H1 (cell line): ENCODE results near the gene TBC1D13. TPM values are rescaled to one million over a fixed set of nuclear protein-coding genes. Genes with fewer than 3 reads are reported as not detected.

Experiments used
- CTCF ChIA-PET: fragments of 300-600 bp; sonication (Branson Sonifier 250); formaldehyde crosslinking; loops from one replicate; lab custom pipeline; 2021; ENCODE audit not compliant: partially characterized antibody; lab: Charles Lee
- POLR2A ChIA-PET: fragments of 300-600 bp; sonication (Branson Sonifier 250); formaldehyde crosslinking; loops from one replicate; lab custom pipeline; 2021; ENCODE audit warnings: inconsistent platforms; ENCODE audit not compliant: partially characterized antibody; lab: Charles Lee
- DNase-seq, 2 experiments: peaks; one replicate each; pipeline versions ENCODE4 v3.0.0 to v3.0.0-alpha.2; 2010 to 2022; ENCODE audit warnings: low spot score in 2 of 2, low read depth in 1 of 2, mixed read lengths in 1 of 2
- FAIRE-seq: peaks from 2 replicates; lab custom pipeline; 2011; peaks lifted over from hg19 to GRCh38; lab: Jason Lieb, UNC
- H2AFZ ChIP-seq: 2 replicates; pipeline ENCODE4 v1.8.1; 2012; ENCODE audit warnings: low read length, inconsistent platforms
- H2AK5ac ChIP-seq: 2 replicates; pipeline ENCODE4 v1.6.1; 2013; ENCODE audit warnings: low read depth, low read length
- H2BK120ac ChIP-seq: replicated peaks from 2 replicates; pipeline ENCODE3; 2013; ENCODE audit warnings: low read depth, low read length, inconsistent platforms
- H2BK12ac ChIP-seq: 2 replicates; pipeline ENCODE4 v1.6.1; 2013; ENCODE audit warnings: low read depth, low read length
- H2BK15ac ChIP-seq: 2 replicates; pipeline ENCODE4 v1.6.1; 2013; ENCODE audit warnings: low read length
- H2BK20ac ChIP-seq: 2 replicates; pipeline ENCODE4 v1.6.1; 2013; ENCODE audit warnings: low read length
- H2BK5ac ChIP-seq: 2 replicates; pipeline ENCODE4 v1.6.1; 2013; ENCODE audit warnings: low read depth, low read length
- H3K14ac ChIP-seq: 2 replicates; pipeline ENCODE4 v1.6.1; 2013; ENCODE audit warnings: inconsistent platforms; ENCODE audit not compliant: insufficient read length
- H3K18ac ChIP-seq: 2 replicates; pipeline ENCODE4 v1.6.1; 2013; ENCODE audit warnings: low read length; ENCODE audit errors: extremely low read depth
- H3K23ac ChIP-seq: 2 replicates; pipeline ENCODE4 v1.6.1; 2013; ENCODE audit warnings: inconsistent platforms; ENCODE audit not compliant: insufficient read length
- H3K23me2 ChIP-seq: 2 replicates; pipeline ENCODE4 v1.6.1; 2013; ENCODE audit warnings: low read depth, low read length
- H3K27ac ChIP-seq: 2 replicates; pipeline ENCODE4 v1.6.1; 2011; ENCODE audit warnings: low read depth, low read length, inconsistent platforms
- H3K27me3 ChIP-seq, 4 experiments: replicated peaks in 1 of 4; 1 replicate in 1 of 4; 2 replicates in 3 of 4; pipeline versions ENCODE4 v1.6.1 to v1.8.1; 2011 to 2013; ENCODE audit warnings: low read length in 3 of 4, mild to moderate bottlenecking in 3 of 4, inconsistent platforms in 2 of 4, mixed read lengths in 2 of 4, moderate library complexity in 1 of 4; ENCODE audit not compliant: control insufficient read depth in 3 of 4, insufficient read depth in 3 of 4; ENCODE audit errors: extremely low read depth in 1 of 4
- H3K36me3 ChIP-seq, 4 experiments: 2 replicates each; pipeline versions ENCODE4 v1.6.1 to v1.8.1; 2011 to 2013; ENCODE audit warnings: mild to moderate bottlenecking in 4 of 4, low read length in 3 of 4, moderate library complexity in 2 of 4, control low read depth in 1 of 4, inconsistent platforms in 1 of 4; ENCODE audit not compliant: insufficient read depth in 4 of 4, control insufficient read depth in 2 of 4
- H3K4ac ChIP-seq: replicated peaks from 2 replicates; pipeline ENCODE3; 2013; ENCODE audit warnings: low read length, low read depth, mixed read lengths, inconsistent platforms; ENCODE audit not compliant: insufficient read length
- H3K4me1 ChIP-seq, 4 experiments: replicated peaks in 1 of 4; 1 replicate in 1 of 4; 2 replicates in 3 of 4; pipeline versions ENCODE4 v1.6.1 to v1.8.1; 2011 to 2013; ENCODE audit warnings: low read length in 3 of 4, inconsistent platforms in 2 of 4, mixed read lengths in 1 of 4; ENCODE audit not compliant: insufficient read depth in 4 of 4, control insufficient read depth in 3 of 4
- H3K4me2 ChIP-seq, 2 experiments: 2 replicates each; pipeline versions ENCODE4 v1.6.1 to v1.8.1; 2011 to 2013; ENCODE audit warnings: low read depth in 2 of 2, low read length in 2 of 2, control low read depth in 1 of 2, inconsistent platforms in 1 of 2, mild to moderate bottlenecking in 1 of 2; ENCODE audit not compliant: insufficient read depth in 1 of 2
- H3K4me3 ChIP-seq, 4 experiments: fragments of 200-600, 300-600 bp in 1 of 4; sonication (generic), shearing (Covaris generic), sonication (Bioruptor Twin) in 1 of 4; 2 replicates each; pipeline versions ENCODE4 v1.5.1 to v1.8.1; 2011 to 2016; ENCODE audit warnings: low read length in 4 of 4, low read depth in 3 of 4, control low read depth in 2 of 4, inconsistent platforms in 2 of 4, mild to moderate bottlenecking in 2 of 4, mixed read lengths in 1 of 4, moderate library complexity in 1 of 4; ENCODE audit not compliant: insufficient read depth in 2 of 4; ENCODE audit errors: extremely low read depth in 1 of 4
- H3K56ac ChIP-seq: replicated peaks from 2 replicates; pipeline ENCODE3; 2013; ENCODE audit warnings: low read depth, mild to moderate bottlenecking, mixed read lengths, low read length, inconsistent platforms; ENCODE audit not compliant: insufficient read length
- H3K79me1 ChIP-seq: 2 replicates; pipeline ENCODE4 v1.6.1; 2013; ENCODE audit warnings: low read depth, low read length, control low read depth
- H3K79me2 ChIP-seq, 2 experiments: 2 replicates each; pipeline versions ENCODE4 v1.6.1 to v1.8.1; 2012 to 2013; ENCODE audit warnings: low read length in 2 of 2, mild to moderate bottlenecking in 2 of 2, inconsistent platforms in 1 of 2; ENCODE audit not compliant: insufficient read depth in 2 of 2, control insufficient read depth in 1 of 2
- H3K9ac ChIP-seq, 4 experiments: replicated peaks in 1 of 4; 1 replicate in 1 of 4; 2 replicates in 3 of 4; pipeline versions ENCODE4 v1.6.1 to v1.8.1; 2011 to 2013; ENCODE audit warnings: low read depth in 3 of 4, low read length in 3 of 4, control low read depth in 2 of 4, mild to moderate bottlenecking in 2 of 4, moderate library complexity in 2 of 4, inconsistent platforms in 1 of 4; ENCODE audit errors: extremely low read depth in 1 of 4
- H3K9me3 ChIP-seq, 2 experiments: 2 replicates each; pipeline versions ENCODE4 v1.6.1 to v1.8.1; 2012 to 2013; ENCODE audit warnings: mild to moderate bottlenecking in 2 of 2, moderate library complexity in 2 of 2, control low read depth in 1 of 2, inconsistent platforms in 1 of 2, low read depth in 1 of 2, low read length in 1 of 2, mixed read lengths in 1 of 2; ENCODE audit not compliant: insufficient read depth in 2 of 2
- H4K20me1 ChIP-seq, 2 experiments: replicated peaks in 1 of 2; 2 replicates each; pipeline versions ENCODE3 to v1.8.1; 2011 to 2013; ENCODE audit warnings: inconsistent platforms in 2 of 2, low read length in 2 of 2, mild to moderate bottlenecking in 1 of 2; ENCODE audit not compliant: insufficient read depth in 2 of 2, control insufficient read depth in 1 of 2
- H4K5ac ChIP-seq: 2 replicates; pipeline ENCODE4 v1.6.1; 2013; ENCODE audit warnings: low read length, low read depth, mixed read lengths, inconsistent platforms; ENCODE audit not compliant: insufficient read length
- H4K8ac ChIP-seq: 2 replicates; pipeline ENCODE4 v1.8.0; 2013; ENCODE audit warnings: mild to moderate bottlenecking, moderate library complexity, low read length, inconsistent platforms; ENCODE audit not compliant: insufficient read depth; ENCODE audit errors: extremely low read depth
- H4K91ac ChIP-seq: replicated peaks from 2 replicates; pipeline ENCODE3; 2013; ENCODE audit warnings: low read length, mixed read lengths, inconsistent platforms; ENCODE audit not compliant: insufficient read length
- CTBP2 ChIP-seq: IDR thresholded peaks from 2 replicates; pipeline ENCODE4 v1.7.0; 2011; ENCODE audit warnings: borderline replicate concordance, mild to moderate bottlenecking, moderate library complexity, mixed read lengths, low read length; ENCODE audit not compliant: insufficient read depth, insufficient read length
- KDM5A ChIP-seq: fragments of 200-600 bp; IDR thresholded peaks from 2 replicates; pipeline ENCODE4 v1.7.1; 2012; ENCODE audit warnings: mild to moderate bottlenecking, low read length, inconsistent platforms, mixed read lengths
- RAD21 ChIP-seq, 2 experiments: IDR thresholded peaks in 1 of 2; conservative IDR thresholded peaks in 1 of 2; 2 replicates each; pipeline ENCODE4 v1.6.1; 2011; ENCODE audit warnings: low read depth in 2 of 2, low read length in 2 of 2, improper control_type of control experiment in 1 of 2, inconsistent platforms in 1 of 2, mild to moderate bottlenecking in 1 of 2, moderate library complexity in 1 of 2
- WGBS, 2 experiments: shearing (Covaris generic) in 1 of 2; methylation state at CpG; one replicate each; pipeline versions ENCODE4 v1.1.6 to v1.1.7; 2013 to 2015; ENCODE audit warnings: low lambda C conversion rate in 2 of 2, mixed read lengths in 2 of 2, inconsistent platforms in 1 of 2, low coverage in 1 of 2, missing lambda C conversion rate in 1 of 2; ENCODE audit not compliant: insufficient replicate concordance in 2 of 2, insufficient coverage in 1 of 2, insufficient read length in 1 of 2; ENCODE audit errors: extremely low coverage in 1 of 2, missing lambda C conversion rate in 1 of 2; 5-methylcytosine and 5-hydroxymethylcytosine counted together
- polyA plus RNA-seq, 7 experiments: library from polyadenylated mRNA; depleted of rRNA in 3 of 7; stranded (reverse) in 5 of 7; unstranded in 2 of 7; fragments of >200 nt in 5 of 7; fragments of 200-250 nt in 2 of 7; gene quantifications; 1 replicate in 5 of 7; 2 replicates in 1 of 7; 4 replicates in 1 of 7; pipeline versions ENCODE4 v1.2.1 to v1.2.3, GENCODE V29; 2011 to 2013; ENCODE audit warnings: missing spikeins in 2 of 7, mixed read lengths in 2 of 7
- total RNA-seq: library from RNA; stranded (reverse); fragmentation: NEBNext Ultra II Directional; extraction: Animal tissue kit (Norgen Biotek cat#: 25700); gene quantifications from 2 replicates; pipeline ENCODE4 v1.2.1, GENCODE V29; 2021
- TF ChIP-seq, protein P1 (sequence below): IDR thresholded peaks from 2 replicates; pipeline ENCODE4 v1.6.1; 2012; ENCODE audit warnings: inconsistent platforms
- TF ChIP-seq, protein P2 (sequence below): IDR thresholded peaks from 2 replicates; pipeline ENCODE4 v1.6.1; 2012; ENCODE audit warnings: inconsistent platforms
- TF ChIP-seq, protein P3 (sequence below), 3 experiments: IDR thresholded peaks; 1 replicate in 2 of 3; 2 replicates in 1 of 3; pipeline versions ENCODE4 v1.5.1 to v1.6.1; 2011; ENCODE audit warnings: low read length in 3 of 3, mild to moderate bottlenecking in 3 of 3, inconsistent platforms in 2 of 3, low read depth in 1 of 3, moderate library complexity in 1 of 3; ENCODE audit not compliant: insufficient read depth in 1 of 3; ENCODE audit errors: control extremely low read depth in 1 of 3

TBC1D13 gene
- total and polyA plus RNA-seq, 2 of the 8 experiments (the other 6 are each of a cell fraction or from before 2014, with no cell fraction given), result 21.3 to 24.7 TPM

GRCh38 chr9:128742401-128742800 lies 44.7 kb upstream of the TBC1D13 start:
- Histone ChIP-seq H4K20me1 (no peaks in the 10 kb centered on the region), H4K91ac (no peak overlapping the region), H2BK120ac (no peak overlapping the region), H3K27ac (no peak overlapping the region), H3K56ac (no peak overlapping the region), H4K8ac (no peak overlapping the region), H3K79me2 (no peaks in the 10 kb centered on the region), H2BK12ac (no peak overlapping the region), H2AFZ (no peak overlapping the region), H3K9ac (no peak overlapping the region), H2BK15ac (no peak overlapping the region), H3K27me3 (no peaks in the 10 kb centered on the region), H3K4me1 (no peaks in the 10 kb centered on the region), H2BK5ac (no peak overlapping the region), H2AK5ac (no peak overlapping the region), H3K4me2 (no peak overlapping the region), H3K79me1 (no peaks in the 10 kb centered on the region), H3K18ac (no peak overlapping the region), H3K9me3 (no peaks in the 10 kb centered on the region), H3K4ac (no peak overlapping the region), H3K4me3 (no peak overlapping the region), H3K23ac (no peak overlapping the region), H3K36me3 (peaks cover 0 to 4% (median 2%) of the 10 kb centered on the region in 4 experiments; a peak in 1 of 8 replicates), H4K5ac (no peak overlapping the region), H3K14ac (no peak overlapping the region)
- DNase-seq (no peak), FAIRE-seq (no peak)
- WGBS, 2 experiments, result 88% methylated on average over 20 of the region's 20 CpGs; no CpG with 5 or more reads in 1 of the 2 experiments
- TF ChIP-seq RAD21 (IDR thresholded peaks at IDR 0.05 in 1 of 2, conservative IDR thresholded peaks at IDR 0.05 in 1 of 2; ENCODE audit: low read depth in 2 of 2, low read length in 2 of 2) (no peak), KDM5A (no peak), CTBP2 (no peak)
- TF ChIP-seq, protein P1, sequence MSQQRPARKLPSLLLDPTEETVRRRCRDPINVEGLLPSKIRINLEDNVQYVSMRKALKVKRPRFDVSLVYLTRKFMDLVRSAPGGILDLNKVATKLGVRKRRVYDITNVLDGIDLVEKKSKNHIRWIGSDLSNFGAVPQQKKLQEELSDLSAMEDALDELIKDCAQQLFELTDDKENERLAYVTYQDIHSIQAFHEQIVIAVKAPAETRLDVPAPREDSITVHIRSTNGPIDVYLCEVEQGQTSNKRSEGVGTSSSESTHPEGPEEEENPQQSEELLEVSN, result no peak
- TF ChIP-seq, protein P2, sequence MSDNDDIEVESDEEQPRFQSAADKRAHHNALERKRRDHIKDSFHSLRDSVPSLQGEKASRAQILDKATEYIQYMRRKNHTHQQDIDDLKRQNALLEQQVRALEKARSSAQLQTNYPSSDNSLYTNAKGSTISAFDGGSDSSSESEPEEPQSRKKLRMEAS, result no peak
- TF ChIP-seq, protein P3, sequence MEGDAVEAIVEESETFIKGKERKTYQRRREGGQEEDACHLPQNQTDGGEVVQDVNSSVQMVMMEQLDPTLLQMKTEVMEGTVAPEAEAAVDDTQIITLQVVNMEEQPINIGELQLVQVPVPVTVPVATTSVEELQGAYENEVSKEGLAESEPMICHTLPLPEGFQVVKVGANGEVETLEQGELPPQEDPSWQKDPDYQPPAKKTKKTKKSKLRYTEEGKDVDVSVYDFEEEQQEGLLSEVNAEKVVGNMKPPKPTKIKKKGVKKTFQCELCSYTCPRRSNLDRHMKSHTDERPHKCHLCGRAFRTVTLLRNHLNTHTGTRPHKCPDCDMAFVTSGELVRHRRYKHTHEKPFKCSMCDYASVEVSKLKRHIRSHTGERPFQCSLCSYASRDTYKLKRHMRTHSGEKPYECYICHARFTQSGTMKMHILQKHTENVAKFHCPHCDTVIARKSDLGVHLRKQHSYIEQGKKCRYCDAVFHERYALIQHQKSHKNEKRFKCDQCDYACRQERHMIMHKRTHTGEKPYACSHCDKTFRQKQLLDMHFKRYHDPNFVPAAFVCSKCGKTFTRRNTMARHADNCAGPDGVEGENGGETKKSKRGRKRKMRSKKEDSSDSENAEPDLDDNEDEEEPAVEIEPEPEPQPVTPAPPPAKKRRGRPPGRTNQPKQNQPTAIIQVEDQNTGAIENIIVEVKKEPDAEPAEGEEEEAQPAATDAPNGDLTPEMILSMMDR (IDR thresholded peaks at IDR 0.05; ENCODE audit: control extremely low read depth in 1 of 3, insufficient read depth in 1 of 3, low read depth in 1 of 3, low read length in 3 of 3), result peak in 2 of 3 experiments; percentile 14 to 34; a peak in 1 of 4 replicates
- TF ChIP-seq, all 59 proteins: peak for 1
- Histone ChIP-seq H3K23me2 (no peaks in the 10 kb centered on the region), H2BK20ac (no peak overlapping the region)
- CTCF ChIA-PET, result interaction anchor here (0.8 to 13.4 kb wide), 5 partner anchors 8 to 65 kb away, joined by 3 to 104 read pairs (median 10); no protein-coding TSS in a partner anchor
- POLR2A ChIA-PET, result interaction anchor here (0.8 to 2.4 kb wide), 7 partner anchors 8 to 82 kb away, joined by 3 to 7 read pairs (median 4); partner anchors contain the start of gene ENDOG
